SU-DHL-6 (cell line): ENCODE data around the gene ITPR2.
"Not testable (repeated sequence)": the region's sequence is repeated elsewhere in the genome, so short reads cannot be mapped to it uniquely, and the experiment has no call there.

Source experiments
- H2AFZ ChIP-seq: fragments of 200-600 bp; sonication (generic); 2 replicates; pipeline ENCODE4 v1.6.1; 2014; ENCODE audit warnings: low read depth, mild to moderate bottlenecking, moderate library complexity, mixed read lengths, antibody characterized with exemption, low read length; ENCODE audit not compliant: severe bottlenecking
- H3F3A ChIP-seq: fragments of 200-600 bp; shearing (Covaris generic); 2 replicates; pipeline ENCODE4 v1.6.0; 2016; ENCODE audit warnings: antibody characterized with exemption, mild to moderate bottlenecking; ENCODE audit not compliant: insufficient read depth
- H3K27ac ChIP-seq: fragments of 200-600 bp; sonication (generic); 2 replicates; pipeline ENCODE4 v1.5.1; 2016; ENCODE audit warnings: low read depth, mild to moderate bottlenecking, low read length, moderate library complexity, mixed read lengths
- H3K27me3 ChIP-seq: fragments of 200-600 bp; sonication (generic), shearing (Covaris generic); 2 replicates; pipeline ENCODE4 v1.6.0; 2014; ENCODE audit warnings: mild to moderate bottlenecking, low read length
- H3K36me3 ChIP-seq: fragments of 200-600 bp; sonication (generic); 2 replicates; pipeline ENCODE4 v1.6.1; 2014; ENCODE audit warnings: mild to moderate bottlenecking, low read length, mixed read lengths
- H3K4me2 ChIP-seq: fragments of 300-600, 200-600 bp; shearing (Covaris generic), sonication (generic); 2 replicates; pipeline ENCODE4 v1.6.0; 2014; ENCODE audit warnings: low read length, low read depth, mild to moderate bottlenecking; ENCODE audit not compliant: poor library complexity, severe bottlenecking
- H3K4me3 ChIP-seq: fragments of 200-600 bp; sonication (generic); 2 replicates; pipeline ENCODE4 v1.5.1; 2014; ENCODE audit warnings: antibody characterized with exemption, low read length, mild to moderate bottlenecking, mixed read lengths; ENCODE audit not compliant: insufficient read depth, poor library complexity, severe bottlenecking
- H3K79me2 ChIP-seq: fragments of 200-600 bp; sonication (generic); 2 replicates; pipeline ENCODE4 v1.6.1; 2014; ENCODE audit warnings: mild to moderate bottlenecking, low read length, moderate library complexity; ENCODE audit not compliant: insufficient read depth
- H3K9ac ChIP-seq: fragments of 200-600 bp; sonication (generic); 2 replicates; pipeline ENCODE4 v1.7.0; 2014; ENCODE audit warnings: mild to moderate bottlenecking, low read length
- H3K9me2 ChIP-seq: fragments of 200-600 bp; sonication (generic); replicated peaks from 2 replicates; pipeline ENCODE4 v1.6.1; 2014; ENCODE audit warnings: low read length; ENCODE audit not compliant: insufficient read depth
- H3K9me3 ChIP-seq: fragments of 200-600 bp; sonication (generic); 2 replicates; pipeline ENCODE4 v1.6.1; 2014; ENCODE audit warnings: low read length, mixed read lengths; ENCODE audit not compliant: insufficient read depth
- H4K20me1 ChIP-seq: fragments of 200-600 bp; sonication (generic); 2 replicates; pipeline ENCODE4 v1.6.1; 2014; ENCODE audit warnings: low read depth, mild to moderate bottlenecking, antibody characterized with exemption, low read length, moderate library complexity, mixed read lengths
- EZH2phosphoT487 ChIP-seq: fragments of 200-600 bp; sonication (generic), shearing (Covaris generic); conservative IDR thresholded peaks from 2 replicates; pipeline ENCODE4 v1.6.1; 2018; ENCODE audit warnings: mild to moderate bottlenecking, antibody characterized with exemption, low read length, moderate library complexity, mixed read lengths
- TF ChIP-seq, protein P1 (sequence below): fragments of 200-600 bp; sonication (generic); IDR thresholded peaks from one replicate; pipeline ENCODE4 v1.5.1; 2017; ENCODE audit warnings: antibody characterized with exemption, mild to moderate bottlenecking, low read length, moderate library complexity; ENCODE audit not compliant: insufficient read depth, poor library complexity, severe bottlenecking

Gene ITPR2

DNA sequence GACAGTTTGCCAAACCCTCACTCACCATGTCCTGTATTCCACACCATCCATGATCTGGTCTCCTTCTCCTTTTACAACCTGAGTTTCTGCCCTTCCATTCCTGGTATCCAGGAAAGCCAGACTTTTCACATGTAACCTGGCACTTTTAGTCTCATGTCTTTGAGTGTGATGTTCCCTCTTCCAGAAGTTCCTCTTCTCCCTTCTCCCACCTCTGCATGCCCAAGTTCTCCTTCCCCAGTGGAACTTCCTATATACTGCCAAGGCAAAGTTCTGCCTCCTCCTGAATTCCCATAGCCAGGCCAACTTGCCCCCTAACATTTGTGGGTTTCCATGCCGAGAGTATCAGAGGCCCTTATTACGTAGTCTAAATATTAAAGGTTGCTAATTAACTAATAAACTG lies 3.2 kb upstream of the ITPR2 start:
- Histone ChIP-seq H2AFZ (no peak overlapping the region), H3K4me2 (no peak overlapping the region), H3K27me3 (no peaks in the 10 kb centered on the region), H3K79me2 (no peaks in the 10 kb centered on the region), H3K9ac (no peak overlapping the region), H3K27ac (no peak overlapping the region), H3F3A (peaks cover 9% of the 10 kb centered on the region; the same call in 1 of the 2 replicates), H3K36me3 (no peaks in the 10 kb centered on the region), H3K9me3 (no peaks in the 10 kb centered on the region), H3K4me3 (no peak overlapping the region), H4K20me1 (no peaks in the 10 kb centered on the region; the same call in 1 of the 2 replicates), H3K9me2 (no peaks in the 10 kb centered on the region)
- no peak for TF ChIP-seq EZH2phosphoT487
- TF ChIP-seq, protein P1, sequence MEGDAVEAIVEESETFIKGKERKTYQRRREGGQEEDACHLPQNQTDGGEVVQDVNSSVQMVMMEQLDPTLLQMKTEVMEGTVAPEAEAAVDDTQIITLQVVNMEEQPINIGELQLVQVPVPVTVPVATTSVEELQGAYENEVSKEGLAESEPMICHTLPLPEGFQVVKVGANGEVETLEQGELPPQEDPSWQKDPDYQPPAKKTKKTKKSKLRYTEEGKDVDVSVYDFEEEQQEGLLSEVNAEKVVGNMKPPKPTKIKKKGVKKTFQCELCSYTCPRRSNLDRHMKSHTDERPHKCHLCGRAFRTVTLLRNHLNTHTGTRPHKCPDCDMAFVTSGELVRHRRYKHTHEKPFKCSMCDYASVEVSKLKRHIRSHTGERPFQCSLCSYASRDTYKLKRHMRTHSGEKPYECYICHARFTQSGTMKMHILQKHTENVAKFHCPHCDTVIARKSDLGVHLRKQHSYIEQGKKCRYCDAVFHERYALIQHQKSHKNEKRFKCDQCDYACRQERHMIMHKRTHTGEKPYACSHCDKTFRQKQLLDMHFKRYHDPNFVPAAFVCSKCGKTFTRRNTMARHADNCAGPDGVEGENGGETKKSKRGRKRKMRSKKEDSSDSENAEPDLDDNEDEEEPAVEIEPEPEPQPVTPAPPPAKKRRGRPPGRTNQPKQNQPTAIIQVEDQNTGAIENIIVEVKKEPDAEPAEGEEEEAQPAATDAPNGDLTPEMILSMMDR, result no peak

DNA sequence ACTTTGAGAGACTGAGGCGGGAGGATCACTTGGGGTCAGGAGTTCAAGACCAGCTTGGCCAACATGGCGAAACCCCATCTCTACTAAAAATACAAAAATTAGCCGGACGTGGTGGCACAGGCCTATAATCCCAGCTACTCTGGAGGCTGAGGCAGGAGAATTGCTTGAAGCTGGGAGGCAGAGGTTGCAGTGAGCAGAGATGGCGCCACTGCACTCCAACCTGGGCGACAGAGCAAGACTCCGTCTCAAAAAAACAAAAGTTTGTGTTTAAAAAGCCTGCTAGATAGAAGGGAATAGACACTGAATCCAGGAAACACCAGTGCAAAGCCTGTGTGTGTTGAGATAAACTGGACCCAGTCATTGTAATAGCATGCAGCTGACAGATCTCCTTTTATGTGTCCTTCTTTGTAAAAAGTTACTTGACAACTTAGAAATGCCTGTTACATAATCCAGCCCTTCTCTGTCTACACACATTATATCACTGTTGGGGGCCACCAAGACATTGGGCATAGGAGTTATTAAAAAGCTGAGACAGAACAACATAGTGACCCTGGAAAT lies 1.6 kb upstream of the ITPR2 start:
- H3F3A ChIP-seq, H3K27me3 ChIP-seq, H3K9me3 ChIP-seq, H3K27ac ChIP-seq, H3K79me2 ChIP-seq, H4K20me1 ChIP-seq, H3K36me3 ChIP-seq, H3K9me2 ChIP-seq, H3K4me3 ChIP-seq, H3K4me2 ChIP-seq, H2AFZ ChIP-seq, H3K9ac ChIP-seq: not testable (repeated sequence)

DNA sequence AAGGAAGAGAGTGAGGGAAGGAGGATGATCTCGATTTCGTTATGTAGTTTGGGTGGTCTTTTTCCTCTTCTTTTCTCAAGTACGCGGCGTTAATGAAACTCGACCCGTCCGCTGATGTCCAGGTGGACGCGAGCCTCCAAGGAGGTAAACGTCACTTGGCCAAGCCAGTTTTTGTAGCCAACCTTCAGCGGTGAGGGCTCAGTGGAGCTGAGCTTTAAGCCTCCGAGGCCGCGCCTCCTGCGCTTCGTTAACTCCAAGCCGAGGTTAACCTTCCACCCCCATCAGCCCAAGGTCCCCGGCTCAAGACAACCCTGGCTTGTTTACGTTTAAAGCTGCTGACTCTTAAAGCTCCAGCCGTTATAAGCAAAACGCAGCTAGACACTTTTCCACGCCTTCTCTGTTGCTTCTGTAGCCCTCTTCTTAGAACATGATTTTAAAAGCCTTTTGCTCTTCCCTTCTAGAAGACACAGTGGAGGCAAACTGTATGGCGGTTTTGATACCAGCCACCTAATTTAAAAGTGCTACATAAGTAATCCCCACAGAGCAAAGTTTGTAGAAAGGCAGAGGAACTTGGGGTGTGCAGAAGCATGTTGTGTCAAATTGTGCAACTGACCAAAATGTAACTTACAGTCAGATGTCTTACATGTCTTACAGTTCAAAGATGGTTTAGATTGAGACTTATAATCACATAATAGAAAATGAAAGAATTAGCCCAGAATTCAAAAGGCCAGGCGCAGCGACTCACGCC lies 923 bp upstream of the ITPR2 start:
- Histone ChIP-seq H3K27ac (peak overlapping the region; percentile 60), H4K20me1 (no peaks in the 10 kb centered on the region; the same call in none of the 2 replicates), H3K9ac (peak overlapping the region; percentile 69), H3K27me3 (no peaks in the 10 kb centered on the region), H3K79me2 (no peaks in the 10 kb centered on the region), H3K9me2 (no peaks in the 10 kb centered on the region), H3F3A (peaks cover 9% of the 10 kb centered on the region; the same call in 1 of the 2 replicates), H2AFZ (peak overlapping the region; percentile 58), H3K4me3 (peak overlapping the region; percentile 59), H3K36me3 (no peaks in the 10 kb centered on the region), H3K9me3 (no peaks in the 10 kb centered on the region), H3K4me2 (peak overlapping the region; percentile 69)
- TF ChIP-seq, protein P1, result no peak
- TF ChIP-seq EZH2phosphoT487, result no peak
